MCF 10A (cell line): ENCODE measurements around the gene MRPS18A. TPM values are rescaled to one million over a fixed set of nuclear protein-coding genes. Genes with fewer than 3 reads are reported as not detected.

Experiments used
- BruUV-seq: library from RNA; stranded (reverse); fragments of 400-500 nt; replicated peaks from 2 replicates; lab custom pipeline; 2021; lab: Mats Ljungman, UMichigan
- CTCF ChIA-PET: fragments of 300-600 bp; sonication (Branson Sonifier 250); formaldehyde crosslinking; extraction: SDS; loops from one replicate; lab custom pipeline; 2021; ENCODE audit warnings: antibody characterized with exemption, inconsistent platforms; lab: Yijun Ruan, JAX
- POLR2A ChIA-PET: fragments of 300-600, 350-650 bp; sonication (Branson Sonifier 250); formaldehyde crosslinking; extraction: SDS; loops from one replicate; lab custom pipeline; 2020; ENCODE audit warnings: antibody characterized with exemption, inconsistent platforms; lab: Yijun Ruan, JAX
- DNase-seq: peaks from one replicate; pipeline ENCODE4 v3.0.0-alpha.2; 2018; ENCODE audit not compliant: unreplicated experiment
- H3K27ac Mint-ChIP-seq: one replicate; pipeline ENCODE4 v1.8.0; 2022; ENCODE audit warnings: mild to moderate bottlenecking, low read depth, mixed read lengths; ENCODE audit not compliant: unreplicated experiment
- H3K27me3 Mint-ChIP-seq: one replicate; pipeline ENCODE4 v1.8.0; 2022; ENCODE audit warnings: mixed read lengths; ENCODE audit not compliant: insufficient read depth, unreplicated experiment
- H3K36me3 Mint-ChIP-seq: one replicate; pipeline ENCODE4 v1.8.0; 2022; ENCODE audit warnings: mild to moderate bottlenecking, moderate library complexity, mixed read lengths; ENCODE audit not compliant: insufficient read depth, unreplicated experiment
- H3K4me1 Mint-ChIP-seq: one replicate; pipeline ENCODE4 v1.8.0; 2022; ENCODE audit warnings: mixed read lengths; ENCODE audit not compliant: insufficient read depth, unreplicated experiment
- H3K4me3 Mint-ChIP-seq: one replicate; pipeline ENCODE4 v1.8.0; 2022; ENCODE audit warnings: mild to moderate bottlenecking, moderate library complexity, mixed read lengths; ENCODE audit not compliant: unreplicated experiment
- H3K9me3 Mint-ChIP-seq: one replicate; pipeline ENCODE4 v1.8.0; 2022; ENCODE audit warnings: mixed read lengths; ENCODE audit not compliant: unreplicated experiment
- CTCF ChIP-seq: fragments of 200-600 bp; IDR thresholded peaks from one replicate; pipeline ENCODE4 v1.8.0; 2022; ENCODE audit warnings: antibody characterized with exemption, mild to moderate bottlenecking; ENCODE audit not compliant: unreplicated experiment
- intact Hi-C: fragments of 100-400 bp; cut with micrococcal nuclease; formaldehyde crosslinking; loops from 2 replicates; pipeline ENCODE4 v1.14.1; 2022
- total RNA-seq: library from RNA; stranded (reverse); gene quantifications from 2 replicates; pipeline ENCODE4 v1.2.3, GENCODE V29; 2022

Gene MRPS18A
- total RNA-seq, 1 experiment from 2014 or later, result 69.1 TPM

GRCh38 chr6:43629505-43630300, 57.9 kb downstream of the MRPS18A start:
- peaks cover 34% of the 10 kb centered on the region for H3K4me1 Mint-ChIP-seq
- H3K36me3 Mint-ChIP-seq, result peaks cover 11% of the 10 kb centered on the region
- TSS peak; percentile 3 for BruUV-seq
- ChIA-PET POLR2A (interaction anchor here (0.5 to 2.3 kb wide), 43 partner anchors 9 to 646 kb away, joined by 3 to 49 read pairs (median 4); partner anchors contain the start of genes HSP90AB1, KLC4, KLHDC3 and MRPL2), CTCF (interaction anchor here (0.7 to 1.2 kb wide), 3 partner anchors 22 to 143 kb away, joined by 3 to 5 read pairs (median 3); no protein-coding TSS in a partner anchor)
- DNase-seq, result peak; percentile 99
- H3K9me3 Mint-ChIP-seq, result no peaks in the 10 kb centered on the region
- H3K27ac Mint-ChIP-seq, result peak overlapping the region; percentile 97
- intact Hi-C loops, result loop anchor here (2.0 to 5.0 kb wide), 2 partner anchors 38 to 141 kb away; partner anchors contain the start of gene VEGFA
- no peaks in the 10 kb centered on the region for H3K27me3 Mint-ChIP-seq
- peak overlapping the region; percentile 99 for H3K4me3 Mint-ChIP-seq
- no peak for TF ChIP-seq CTCF

- H3K27ac Mint-ChIP-seq, result peak within 1 kb of the TSS; percentile 97
- CTCF ChIA-PET, result interaction anchor here (1.1 to 1.2 kb wide), 2 partner anchors 21 to 144 kb away, joined by 3 to 5 read pairs; no protein-coding TSS in a partner anchor
- intact Hi-C loops, result loop anchor here (2.0 kb wide), 1 partner anchor 142 kb away; the partner anchor contains the start of gene VEGFA
Observed at GRCh38 chr6:43629104-43629504, 58.5 kb downstream of the MRPS18A start, which contains the start of gene GTPBP2. Gene GTPBP2, minus strand, starts transcription at chr6:43629264. Its CDS starts 102 bp downstream, at chr6:43629162.

GRCh38 chr6:43628393-43629103, 59.0 kb downstream of the MRPS18A start:
- no TSS peak for BruUV-seq
- H3K36me3 Mint-ChIP-seq, result peaks cover 17% of the 10 kb centered on the region
- DNase-seq, result peak; percentile 40

More at GRCh38 chr6:43629104-43629504, 58.5 kb downstream of the MRPS18A start, which contains the start of gene GTPBP2:
- Mint-ChIP-seq H3K4me3 (peak within 1 kb of the TSS; percentile 99), H3K9me3 (no peaks in the 10 kb centered on the region), H3K4me1 (peaks cover 39% of the 10 kb centered on the region), H3K36me3 (peaks cover 12% of the 10 kb centered on the region), H3K27me3 (no peaks in the 10 kb centered on the region)
- no TSS peak for BruUV-seq
- no peak for TF ChIP-seq CTCF
- peak; percentile 100 for DNase-seq
- POLR2A ChIA-PET, result interaction anchor here (0.5 to 2.3 kb wide), 42 partner anchors 10 to 645 kb away, joined by 3 to 49 read pairs (median 4); partner anchors contain the start of genes HSP90AB1, KLC4, KLHDC3 and MRPL2

More at GRCh38 chr6:43628393-43629103, 59.0 kb downstream of the MRPS18A start:
- intact Hi-C loops, result loop anchor here (2.0 kb wide), 1 partner anchor 142 kb away; the partner anchor contains the start of gene VEGFA
- Mint-ChIP-seq H3K27me3 (no peaks in the 10 kb centered on the region), H3K4me1 (peaks cover 39% of the 10 kb centered on the region), H3K9me3 (no peaks in the 10 kb centered on the region), H3K27ac (peak overlapping the region; percentile 97), H3K4me3 (peak overlapping the region; percentile 99)
- TF ChIP-seq CTCF, result no peak
- ChIA-PET POLR2A (interaction anchor here (0.6 to 3.0 kb wide), 23 partner anchors 10 to 619 kb away, joined by 3 to 49 read pairs (median 6); partner anchors contain the start of genes HSP90AB1, KLC4, KLHDC3 and MRPL2), CTCF (interaction anchor here (0.8 to 1.2 kb wide), 2 partner anchors 20 to 435 kb away, joined by 4 to 5 read pairs; no protein-coding TSS in a partner anchor)
